Activated CD4-positive, alpha-beta memory T cell treated with anti-CD3 and anti-CD28 coated beads for 36 hours (primary cell): Measurements from ENCODE around the gene ZNF385B. TPM values are rescaled to one million over a fixed set of nuclear protein-coding genes. Genes with fewer than 3 reads are reported as not detected.
"Not testable (repeated sequence)": the region's sequence is repeated elsewhere in the genome, so short reads cannot be mapped to it uniquely, and the experiment has no call there.

Experiments
- CTCF ChIA-PET: fragments of 350-600 bp; sonication (Branson Sonifier 250); formaldehyde crosslinking; loops from one replicate; lab custom pipeline; 2021; ENCODE audit warnings: antibody characterized with exemption, inconsistent platforms; lab: Charles Lee
- POLR2A ChIA-PET: fragments of 350-600 bp; sonication (Branson Sonifier 250); formaldehyde crosslinking; loops from one replicate; lab custom pipeline; 2021; ENCODE audit warnings: antibody characterized with exemption; lab: Charles Lee
- DNase-seq: peaks from one replicate; pipeline ENCODE4 v3.0.0-alpha.2; 2020
- H3K27ac Mint-ChIP-seq: one replicate; pipeline ENCODE4 v1.8.0; 2021; ENCODE audit warnings: mixed read lengths
- H3K27me3 Mint-ChIP-seq: one replicate; pipeline ENCODE4 v1.8.0; 2021; ENCODE audit warnings: mixed read lengths
- H3K36me3 Mint-ChIP-seq: one replicate; pipeline ENCODE4 v1.8.0; 2021; ENCODE audit warnings: mixed read lengths
- H3K4me1 Mint-ChIP-seq: one replicate; pipeline ENCODE4 v1.8.0; 2021; ENCODE audit warnings: low read depth, mixed read lengths
- H3K4me3 Mint-ChIP-seq: one replicate; pipeline ENCODE4 v1.8.0; 2021; ENCODE audit warnings: mild to moderate bottlenecking, mixed read lengths
- H3K9me3 Mint-ChIP-seq: one replicate; pipeline ENCODE4 v1.8.0; 2021; ENCODE audit warnings: mixed read lengths
- intact Hi-C: fragments of 100-400 bp; cut with micrococcal nuclease; formaldehyde crosslinking; loops from one replicate; pipeline ENCODE4 v1.15.1; 2023
- total RNA-seq, 2 experiments: library from RNA; stranded (reverse); gene quantifications; one replicate each; pipeline ENCODE4 v1.2.3, GENCODE V29; 2021

Gene ZNF385B
- total RNA-seq, 2 experiments from 2014 or later, result not detected

- H3K36me3 Mint-ChIP-seq, result no peaks in the 10 kb centered on the region
- H3K27ac Mint-ChIP-seq, result no peak overlapping the region
- no peaks in the 10 kb centered on the region for H3K4me1 Mint-ChIP-seq
- no peaks in the 10 kb centered on the region for H3K27me3 Mint-ChIP-seq
- POLR2A ChIA-PET, result no interaction called here
- no peak overlapping the region for H3K4me3 Mint-ChIP-seq
- intact Hi-C loops, result no loop called here
- CTCF ChIA-PET, result no interaction called here
- DNase-seq, result no peak
- no peaks in the 10 kb centered on the region for H3K9me3 Mint-ChIP-seq
Observed at GRCh38 chr2:179655627-179656026, 205.8 kb downstream of the ZNF385B start.

DNA sequence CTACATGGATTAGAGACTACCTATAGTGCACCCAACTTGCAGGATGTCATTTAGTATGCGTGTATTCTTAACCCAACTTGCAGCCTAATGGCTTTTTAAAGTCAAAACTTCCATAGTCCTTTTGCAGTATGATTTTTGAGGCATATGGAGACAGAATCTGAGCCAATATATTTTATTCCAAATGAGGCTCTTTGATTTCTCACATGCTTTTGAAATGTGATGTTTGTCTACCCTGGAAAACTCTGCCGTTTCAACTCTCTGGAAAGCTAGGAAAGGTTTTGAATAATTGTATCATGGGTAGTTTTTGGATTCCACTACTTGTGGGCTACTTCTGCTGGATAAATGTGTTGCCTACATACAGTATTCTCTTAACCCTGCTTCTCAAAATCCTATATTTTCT is 206.6 kb downstream of the ZNF385B start:
- Mint-ChIP-seq H3K27me3 (no peaks in the 10 kb centered on the region), H3K36me3 (no peaks in the 10 kb centered on the region), H3K9me3 (no peaks in the 10 kb centered on the region), H3K27ac (no peak overlapping the region), H3K4me3 (no peak overlapping the region), H3K4me1 (no peaks in the 10 kb centered on the region)
- intact Hi-C loops, result no loop called here
- ChIA-PET POLR2A (no interaction called here), CTCF (no interaction called here)
- DNase-seq, result no peak

- Mint-ChIP-seq H3K27me3 (peaks cover 5% of the 10 kb centered on the region), H3K9me3 (no peaks in the 10 kb centered on the region), H3K36me3 (no peaks in the 10 kb centered on the region), H3K27ac (no peak overlapping the region), H3K4me1 (no peaks in the 10 kb centered on the region), H3K4me3 (no peak overlapping the region)
- ChIA-PET POLR2A (no interaction called here), CTCF (no interaction called here)
- no peak for DNase-seq
- intact Hi-C loops, result no loop called here
Observed at GRCh38 chr2:179652296-179652695, 209.1 kb downstream of the ZNF385B start.

DNA sequence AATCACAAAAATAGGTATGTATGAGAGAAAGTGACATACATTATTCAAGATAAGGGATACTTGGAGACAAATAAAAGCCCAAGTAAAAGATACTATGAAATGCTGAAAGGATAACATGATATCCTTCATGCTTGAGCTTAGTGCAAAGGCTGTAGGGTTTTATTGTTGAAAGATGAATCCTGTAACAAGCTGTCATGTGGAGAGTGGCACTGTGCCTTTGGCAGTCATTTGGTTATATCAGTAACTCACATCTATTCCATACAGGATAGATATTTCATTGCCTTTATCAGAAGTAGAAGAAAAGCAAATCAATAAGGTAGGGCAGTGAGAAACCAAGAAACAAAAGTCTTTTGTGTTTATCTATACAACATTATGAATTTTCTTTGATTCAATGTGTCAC is 211.0 kb downstream of the ZNF385B start:
- POLR2A ChIA-PET, result no interaction called here
- Mint-ChIP-seq H3K4me1 (no peaks in the 10 kb centered on the region), H3K27ac (no peak overlapping the region), H3K4me3 (no peak overlapping the region), H3K9me3 (no peaks in the 10 kb centered on the region), H3K27me3 (peaks cover 5% of the 10 kb centered on the region), H3K36me3 (no peaks in the 10 kb centered on the region)
- intact Hi-C loops, result no loop called here
- no peak for DNase-seq
- CTCF ChIA-PET, result no interaction called here

DNA sequence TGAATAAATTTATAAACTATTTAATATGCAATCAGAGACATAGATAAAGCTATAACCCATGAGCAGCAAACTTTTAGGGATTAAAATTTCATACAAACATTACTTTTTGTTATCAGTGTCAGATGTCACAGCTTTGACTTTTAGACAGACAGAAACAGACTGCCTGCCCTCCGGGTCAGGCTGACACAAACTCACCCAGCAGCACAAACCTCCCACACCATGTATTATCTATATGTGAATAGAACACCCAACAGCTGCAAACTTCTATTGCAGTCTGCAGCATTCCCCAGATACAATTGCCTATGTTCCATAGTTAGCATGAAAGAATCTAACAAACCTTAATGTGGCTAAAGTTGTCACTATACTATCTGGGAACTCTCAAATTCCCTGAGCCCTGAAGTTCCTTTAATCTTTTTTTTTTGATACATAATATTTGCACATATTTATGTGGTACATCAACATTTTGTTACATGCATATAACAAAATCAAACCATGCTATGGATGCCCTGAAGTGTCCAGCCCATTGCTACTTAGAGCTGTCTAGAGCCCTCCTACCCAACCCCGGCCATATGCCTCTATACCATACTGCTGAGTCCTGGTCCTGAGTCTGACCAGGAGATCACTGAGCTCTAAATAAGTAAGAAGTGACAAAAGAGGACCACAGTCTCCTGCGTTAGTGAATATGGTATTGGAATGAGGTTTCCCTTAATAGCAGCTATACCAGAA is 214.4 kb downstream of the ZNF385B start:
- H3K27me3 Mint-ChIP-seq, result peaks cover 5% of the 10 kb centered on the region
- CTCF ChIA-PET, result no interaction called here
- no peaks in the 10 kb centered on the region for H3K9me3 Mint-ChIP-seq
- POLR2A ChIA-PET, result no interaction called here
- H3K27ac Mint-ChIP-seq, result no peak overlapping the region
- no peak for DNase-seq
- intact Hi-C loops, result no loop called here
- no peaks in the 10 kb centered on the region for H3K4me1 Mint-ChIP-seq
- H3K4me3 Mint-ChIP-seq, result no peak overlapping the region
- H3K36me3 Mint-ChIP-seq, result no peaks in the 10 kb centered on the region

GRCh38 chr2:179646173-179646769 is 215.1 kb downstream of the ZNF385B start:
- peaks cover 5% of the 10 kb centered on the region for H3K27me3 Mint-ChIP-seq
- intact Hi-C loops, result no loop called here
- ChIA-PET CTCF (no interaction called here), POLR2A (no interaction called here)
- H3K27ac Mint-ChIP-seq, result no peak overlapping the region
- H3K9me3 Mint-ChIP-seq, result no peaks in the 10 kb centered on the region
- no peaks in the 10 kb centered on the region for H3K4me1 Mint-ChIP-seq
- no peaks in the 10 kb centered on the region for H3K36me3 Mint-ChIP-seq
- no peak overlapping the region for H3K4me3 Mint-ChIP-seq
- no peak for DNase-seq

DNA sequence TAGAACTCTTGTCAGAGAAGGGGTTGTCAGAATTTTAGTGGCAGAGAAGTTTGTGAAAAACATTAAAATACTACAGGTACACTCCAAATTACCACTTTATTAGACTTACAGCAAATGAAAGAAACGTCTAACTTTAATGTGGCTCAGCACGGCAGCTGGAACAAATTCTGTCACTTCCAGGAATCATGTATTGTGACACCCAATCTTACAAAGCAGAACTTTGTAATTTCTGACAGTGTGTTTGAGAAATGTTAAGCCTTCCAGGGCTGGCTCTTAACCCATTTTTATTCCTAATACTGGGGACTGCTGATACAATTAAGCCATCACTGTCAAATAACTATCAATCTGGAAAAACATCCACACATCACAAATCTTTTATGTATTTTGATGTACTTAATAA is 216.4 kb downstream of the ZNF385B start:
- DNase-seq, result no peak
- ChIA-PET CTCF (no interaction called here), POLR2A (no interaction called here)
- intact Hi-C loops, result no loop called here
- no peaks in the 10 kb centered on the region for H3K9me3 Mint-ChIP-seq
- no peak overlapping the region for H3K4me3 Mint-ChIP-seq
- no peak overlapping the region for H3K27ac Mint-ChIP-seq
- peaks cover 6% of the 10 kb centered on the region for H3K27me3 Mint-ChIP-seq
- no peaks in the 10 kb centered on the region for H3K36me3 Mint-ChIP-seq
- H3K4me1 Mint-ChIP-seq, result no peaks in the 10 kb centered on the region

DNA sequence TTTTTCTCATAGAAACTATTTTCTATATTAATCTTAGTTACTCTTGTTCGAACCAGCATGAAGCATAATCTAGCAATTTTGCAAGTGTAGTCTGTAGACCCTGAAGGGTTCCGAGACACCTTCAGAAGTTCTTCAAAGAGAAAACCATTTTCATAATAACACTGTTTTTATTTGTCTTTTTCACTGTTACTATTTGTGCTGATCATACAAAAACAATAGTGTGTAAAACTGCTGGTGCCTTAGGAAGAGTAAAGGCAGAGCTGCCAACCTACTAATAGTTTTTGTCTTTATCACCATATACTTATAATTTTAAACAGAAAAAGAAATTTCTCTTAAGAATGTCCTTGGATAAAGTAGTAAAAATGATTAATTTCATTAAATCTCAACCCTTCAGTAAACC is 218.9 kb downstream of the ZNF385B start:
- CTCF ChIA-PET, result no interaction called here
- POLR2A ChIA-PET, result no interaction called here
- intact Hi-C loops, result no loop called here
- DNase-seq, result no peak
- peaks cover 5% of the 10 kb centered on the region for H3K27me3 Mint-ChIP-seq
- no peak overlapping the region for H3K4me3 Mint-ChIP-seq
- H3K36me3 Mint-ChIP-seq, result no peaks in the 10 kb centered on the region
- H3K27ac Mint-ChIP-seq, result no peak overlapping the region
- H3K4me1 Mint-ChIP-seq, result no peaks in the 10 kb centered on the region
- H3K9me3 Mint-ChIP-seq, result no peaks in the 10 kb centered on the region

DNA sequence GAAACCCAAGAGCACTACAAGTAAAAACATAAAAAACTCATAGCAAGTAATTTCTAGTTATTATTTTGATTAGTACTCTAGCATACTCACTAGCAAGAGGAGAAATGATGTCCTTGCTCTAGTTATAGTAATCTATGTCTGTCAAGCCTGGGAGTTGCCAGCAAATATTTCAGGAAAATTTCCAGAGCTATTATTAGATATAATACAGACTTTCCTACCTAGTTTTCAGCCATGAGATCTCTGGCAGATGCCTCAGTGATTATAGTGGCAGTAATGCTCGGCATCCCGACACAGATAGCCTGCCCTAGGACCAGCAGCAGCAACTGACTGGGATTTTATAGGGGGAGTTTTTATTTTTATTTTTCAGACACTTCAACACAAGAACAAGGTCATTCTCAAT is 224.4 kb downstream of the ZNF385B start:
- Mint-ChIP-seq H3K9me3 (peaks cover 5% of the 10 kb centered on the region), H3K4me1 (no peaks in the 10 kb centered on the region), H3K27ac (no peak overlapping the region), H3K36me3 (no peaks in the 10 kb centered on the region), H3K27me3 (peaks cover 7% of the 10 kb centered on the region), H3K4me3 (no peak overlapping the region)
- intact Hi-C loops, result no loop called here
- ChIA-PET CTCF (no interaction called here), POLR2A (no interaction called here)
- DNase-seq, result no peak

GRCh38 chr2:179636100-179636980 is 225.1 kb downstream of the ZNF385B start:
- H3K9me3 Mint-ChIP-seq, result peaks cover 5% of the 10 kb centered on the region
- CTCF ChIA-PET, result no interaction called here
- intact Hi-C loops, result no loop called here

DNA sequence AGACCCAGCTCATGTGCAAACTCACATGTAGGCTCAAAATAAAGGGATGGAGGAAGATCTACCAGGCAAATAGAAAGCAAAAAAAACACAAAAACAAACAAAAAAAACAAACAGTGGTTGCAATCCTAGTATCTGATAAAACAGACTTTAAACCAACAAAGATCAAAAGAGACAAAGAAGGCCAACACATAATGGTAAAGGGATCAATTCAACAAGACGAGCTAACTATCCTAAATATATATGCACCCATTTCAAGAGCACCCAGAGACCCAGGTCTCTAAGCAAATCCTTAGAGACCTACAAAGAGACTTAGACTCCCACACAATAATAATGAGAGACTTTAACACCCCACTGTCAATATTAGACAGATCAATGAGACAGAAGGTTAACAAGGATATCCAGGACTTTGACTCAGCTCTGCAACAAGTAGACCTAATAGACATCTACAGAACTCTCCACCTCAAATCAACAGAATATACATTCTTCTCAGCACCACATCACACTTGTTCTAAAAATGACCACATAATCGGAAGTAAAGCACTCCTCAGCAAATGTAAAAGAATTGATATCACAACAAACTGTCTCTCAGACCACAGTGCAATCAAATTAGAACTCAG is 229.5 kb downstream of the ZNF385B start:
- H3K27ac Mint-ChIP-seq, H3K9me3 Mint-ChIP-seq, H3K4me3 Mint-ChIP-seq, H3K4me1 Mint-ChIP-seq, H3K27me3 Mint-ChIP-seq, intact Hi-C loops, DNase-seq, H3K36me3 Mint-ChIP-seq, POLR2A ChIA-PET: not testable (repeated sequence)
- CTCF ChIA-PET, result interaction anchor here (0.7 kb wide), 1 partner anchor 133 kb away, joined by 3 read pairs; no protein-coding TSS in a partner anchor

More at GRCh38 chr2:179636100-179636980, 225.1 kb downstream of the ZNF385B start:
- no peaks in the 10 kb centered on the region for H3K4me1 Mint-ChIP-seq
- H3K27me3 Mint-ChIP-seq, result peaks cover 7% of the 10 kb centered on the region
- no peak for DNase-seq
- no peak overlapping the region for H3K27ac Mint-ChIP-seq
- POLR2A ChIA-PET, result no interaction called here
- no peaks in the 10 kb centered on the region for H3K36me3 Mint-ChIP-seq
- no peak overlapping the region for H3K4me3 Mint-ChIP-seq

DNA sequence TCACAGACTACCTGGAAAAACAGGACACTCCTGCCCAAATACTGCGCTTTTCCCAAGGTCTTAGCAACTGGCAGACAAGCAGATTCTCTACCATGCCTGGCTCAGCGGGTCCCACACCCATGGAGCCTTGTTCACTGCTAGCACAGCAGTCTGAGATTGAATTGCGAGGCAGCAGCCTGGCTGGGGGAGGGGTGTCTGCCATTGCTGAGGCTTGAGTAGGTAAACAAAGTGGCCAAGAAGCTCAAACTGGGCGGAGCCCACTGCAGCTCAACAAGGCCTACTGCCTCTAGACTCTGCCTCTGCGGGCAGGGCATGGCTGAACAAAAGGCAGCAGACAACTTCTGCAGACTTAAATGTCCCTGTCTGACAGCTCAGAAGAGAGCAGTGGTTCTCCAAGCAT is 231.6 kb downstream of the ZNF385B start:
- H3K27ac Mint-ChIP-seq, H3K4me1 Mint-ChIP-seq, H3K36me3 Mint-ChIP-seq, H3K9me3 Mint-ChIP-seq, intact Hi-C loops, CTCF ChIA-PET, POLR2A ChIA-PET, H3K27me3 Mint-ChIP-seq, DNase-seq, H3K4me3 Mint-ChIP-seq: not testable (repeated sequence)
